ENCODE results near the gene ACVR1. TPM values are rescaled to one million over a fixed set of nuclear protein-coding genes. Genes with fewer than 3 reads are reported as not detected.
"Not testable (repeated sequence)": the region's sequence is repeated elsewhere in the genome, so short reads cannot be mapped to it uniquely, and the experiment has no call there.

Gene ACVR1
- total RNA-seq, 1 experiment from 2014 or later = 17.1 TPM

DNA sequence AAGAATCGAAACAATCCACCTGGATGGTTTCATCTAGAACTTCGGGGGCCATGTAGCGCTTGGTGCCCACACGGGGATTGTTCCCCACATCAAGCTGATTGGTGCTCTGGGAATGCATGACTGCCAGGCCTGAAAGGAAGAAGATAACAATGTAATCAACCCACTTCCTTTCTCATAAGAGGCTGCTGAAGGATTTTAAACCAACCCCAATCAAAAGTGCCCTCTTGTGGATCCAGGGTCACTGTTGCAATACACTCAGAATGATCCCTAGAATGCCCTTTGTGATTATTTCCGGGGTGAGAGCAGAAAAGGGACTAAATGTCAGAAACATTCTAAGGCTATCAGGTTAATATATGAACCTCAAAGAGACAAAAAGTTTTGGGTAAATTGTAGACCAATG is 115.2 kb downstream of the ACVR1 start:
- TF ChIP-seq EZH2 (IDR thresholded peaks at IDR 0.05; ENCODE audit: borderline replicate concordance, low read depth, low read length, poor library complexity, severe bottlenecking) = no peak
- Histone ChIP-seq H3K36me3 (ENCODE audit: insufficient read depth, low read length, poor library complexity, severe bottlenecking) (peaks cover 10% of the 10 kb centered on the region), H3K4me3 (ENCODE audit: low read depth, low read length, poor library complexity, severe bottlenecking) (no peak overlapping the region), H3K4me1 (ENCODE audit: insufficient read depth, low read length, poor library complexity, severe bottlenecking) (no peaks in the 10 kb centered on the region), H3K27ac (ENCODE audit: low read depth, low read length, poor library complexity, severe bottlenecking) (no peak overlapping the region), H3K27me3 (replicated peaks; ENCODE audit: insufficient read depth, low read depth, low read length, poor library complexity) (no peaks in the 10 kb centered on the region), H3K9me3 (ENCODE audit: low read depth, low read length, poor library complexity, severe bottlenecking) (peaks cover 8% of the 10 kb centered on the region)
- ChIA-PET POLR2A (ENCODE audit: low non-redundant PET) (no interaction called here), CTCF (no interaction called here)
- no TSS peak for BruUV-seq (replicated peaks)
- no peak for DNase-seq (ENCODE audit: low spot score)
- intact Hi-C loops (cut with micrococcal nuclease; ENCODE audit: unreplicated experiment) = no loop called here

DNA sequence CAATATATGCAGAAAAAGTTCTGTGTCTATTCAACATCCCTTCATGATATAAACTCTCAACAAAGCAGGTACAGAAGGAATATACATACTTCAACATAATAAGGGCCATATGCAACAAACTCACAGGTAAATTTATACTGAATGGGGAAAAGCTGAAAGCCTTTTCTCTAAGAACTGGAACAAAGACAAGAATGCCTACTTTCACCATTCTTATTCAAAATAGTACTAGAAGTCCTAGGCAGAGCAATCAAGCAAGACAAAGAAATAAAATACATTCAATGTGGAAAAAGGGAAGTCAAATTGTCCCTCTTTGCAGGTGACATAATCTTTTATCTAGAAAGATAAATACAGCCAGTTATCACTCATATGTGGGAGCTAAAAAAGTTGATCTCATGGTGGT is 116.3 kb downstream of the ACVR1 start:
- POLR2A ChIA-PET (ENCODE audit: low non-redundant PET) = no interaction called here
- intact Hi-C loops (cut with micrococcal nuclease; ENCODE audit: unreplicated experiment) = no loop called here
- no peak for DNase-seq (ENCODE audit: low spot score)
- Histone ChIP-seq H3K27ac (ENCODE audit: low read depth, low read length, poor library complexity, severe bottlenecking) (no peak overlapping the region), H3K9me3 (ENCODE audit: low read depth, low read length, poor library complexity, severe bottlenecking) (peaks cover 8% of the 10 kb centered on the region), H3K4me3 (ENCODE audit: low read depth, low read length, poor library complexity, severe bottlenecking) (no peak overlapping the region), H3K27me3 (replicated peaks; ENCODE audit: insufficient read depth, low read depth, low read length, poor library complexity) (no peaks in the 10 kb centered on the region), H3K36me3 (ENCODE audit: insufficient read depth, low read length, poor library complexity, severe bottlenecking) (no peaks in the 10 kb centered on the region), H3K4me1 (ENCODE audit: insufficient read depth, low read length, poor library complexity, severe bottlenecking) (no peaks in the 10 kb centered on the region)
- TF ChIP-seq EZH2 (IDR thresholded peaks at IDR 0.05; ENCODE audit: borderline replicate concordance, low read depth, low read length, poor library complexity, severe bottlenecking) = no peak
- TF ChIP-seq, protein P1, sequence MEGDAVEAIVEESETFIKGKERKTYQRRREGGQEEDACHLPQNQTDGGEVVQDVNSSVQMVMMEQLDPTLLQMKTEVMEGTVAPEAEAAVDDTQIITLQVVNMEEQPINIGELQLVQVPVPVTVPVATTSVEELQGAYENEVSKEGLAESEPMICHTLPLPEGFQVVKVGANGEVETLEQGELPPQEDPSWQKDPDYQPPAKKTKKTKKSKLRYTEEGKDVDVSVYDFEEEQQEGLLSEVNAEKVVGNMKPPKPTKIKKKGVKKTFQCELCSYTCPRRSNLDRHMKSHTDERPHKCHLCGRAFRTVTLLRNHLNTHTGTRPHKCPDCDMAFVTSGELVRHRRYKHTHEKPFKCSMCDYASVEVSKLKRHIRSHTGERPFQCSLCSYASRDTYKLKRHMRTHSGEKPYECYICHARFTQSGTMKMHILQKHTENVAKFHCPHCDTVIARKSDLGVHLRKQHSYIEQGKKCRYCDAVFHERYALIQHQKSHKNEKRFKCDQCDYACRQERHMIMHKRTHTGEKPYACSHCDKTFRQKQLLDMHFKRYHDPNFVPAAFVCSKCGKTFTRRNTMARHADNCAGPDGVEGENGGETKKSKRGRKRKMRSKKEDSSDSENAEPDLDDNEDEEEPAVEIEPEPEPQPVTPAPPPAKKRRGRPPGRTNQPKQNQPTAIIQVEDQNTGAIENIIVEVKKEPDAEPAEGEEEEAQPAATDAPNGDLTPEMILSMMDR (conservative IDR thresholded peaks at IDR 0.05; ENCODE audit: low read depth, low read length) = no peak
- CTCF ChIA-PET = no interaction called here
- no TSS peak for BruUV-seq (replicated peaks)

DNA sequence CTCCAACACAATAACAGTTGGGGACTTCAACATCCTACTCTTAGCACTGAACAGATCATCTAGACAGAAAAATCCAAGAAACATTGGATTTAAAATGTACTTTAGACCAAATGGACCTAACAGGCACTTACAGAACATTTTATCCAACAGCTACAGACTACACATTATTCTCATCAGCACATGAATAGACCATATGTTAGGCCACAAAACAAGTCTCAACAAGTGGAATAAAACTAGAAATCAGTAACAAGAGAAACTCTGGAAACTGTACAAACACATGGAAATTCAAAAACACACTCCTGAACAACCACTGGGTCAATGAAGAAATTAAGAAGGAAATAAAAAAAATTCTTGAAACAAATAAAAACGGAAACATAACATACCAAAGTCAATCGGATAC is 117.5 kb downstream of the ACVR1 start:
- H3K4me1 ChIP-seq (ENCODE audit: insufficient read depth, low read length, poor library complexity, severe bottlenecking) = no peaks in the 10 kb centered on the region
- H3K27ac ChIP-seq (ENCODE audit: low read depth, low read length, poor library complexity, severe bottlenecking) = no peak overlapping the region
- POLR2A ChIA-PET (ENCODE audit: low non-redundant PET) = no interaction called here
- H3K4me3 ChIP-seq (ENCODE audit: low read depth, low read length, poor library complexity, severe bottlenecking) = no peak overlapping the region
- intact Hi-C loops (cut with micrococcal nuclease; ENCODE audit: unreplicated experiment) = no loop called here
- H3K27me3 ChIP-seq (replicated peaks; ENCODE audit: insufficient read depth, low read depth, low read length, poor library complexity) = no peaks in the 10 kb centered on the region
- CTCF ChIA-PET = no interaction called here
- peaks cover 8% of the 10 kb centered on the region for H3K9me3 ChIP-seq (ENCODE audit: low read depth, low read length, poor library complexity, severe bottlenecking)
- BruUV-seq (replicated peaks) = no TSS peak
- no peak for DNase-seq (ENCODE audit: low spot score)
- no peaks in the 10 kb centered on the region for H3K36me3 ChIP-seq (ENCODE audit: insufficient read depth, low read length, poor library complexity, severe bottlenecking)
- TF ChIP-seq EZH2 (IDR thresholded peaks at IDR 0.05; ENCODE audit: borderline replicate concordance, low read depth, low read length, poor library complexity, severe bottlenecking) = no peak
- TF ChIP-seq, protein P1 (conservative IDR thresholded peaks at IDR 0.05; ENCODE audit: low read depth, low read length) = no peak

DNA sequence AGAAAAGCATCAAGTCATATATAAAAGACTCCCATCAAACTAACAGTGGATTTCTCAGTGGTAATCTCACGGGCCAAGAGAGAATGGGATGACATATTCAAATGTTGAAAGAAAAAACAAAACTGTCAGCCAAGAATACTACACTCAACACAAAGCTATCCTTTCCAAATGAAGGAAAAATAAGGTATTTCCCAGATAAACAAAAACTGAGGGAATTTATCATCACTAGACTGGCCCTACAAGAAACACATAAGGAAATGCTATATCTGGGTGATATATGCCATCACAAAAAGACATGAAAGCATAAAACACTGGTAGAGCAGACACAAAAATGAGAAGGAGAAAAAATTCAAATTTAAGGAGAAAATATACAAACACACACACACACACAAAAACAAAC is 118.6 kb downstream of the ACVR1 start:
- no TSS peak for BruUV-seq (replicated peaks)

DNA sequence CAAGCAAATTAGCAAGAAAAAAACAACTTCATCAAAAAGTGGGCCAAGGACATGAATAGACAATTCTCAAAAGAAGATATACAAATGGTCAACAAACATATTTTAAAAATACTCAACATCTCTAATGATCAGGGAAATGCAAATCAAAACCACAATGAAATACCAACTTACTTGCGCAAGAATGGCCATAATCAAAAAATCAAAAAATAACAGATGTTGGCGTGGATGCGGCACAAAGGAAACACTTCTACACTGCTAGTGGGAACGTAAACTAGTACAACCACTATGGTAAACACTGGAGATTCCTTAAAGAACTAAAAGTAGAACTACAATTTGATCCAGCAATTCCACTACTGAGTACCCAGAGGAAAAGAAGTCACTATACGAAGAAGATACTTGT is 119.7 kb downstream of the ACVR1 start:
- H3K4me1 ChIP-seq (ENCODE audit: insufficient read depth, low read length, poor library complexity, severe bottlenecking); H3K9me3 ChIP-seq (ENCODE audit: low read depth, low read length, poor library complexity, severe bottlenecking); POLR2A ChIA-PET (ENCODE audit: low non-redundant PET); H3K4me3 ChIP-seq (ENCODE audit: low read depth, low read length, poor library complexity, severe bottlenecking); DNase-seq (ENCODE audit: low spot score); intact Hi-C loops (cut with micrococcal nuclease; ENCODE audit: unreplicated experiment); CTCF ChIA-PET; BruUV-seq (replicated peaks); H3K36me3 ChIP-seq (ENCODE audit: insufficient read depth, low read length, poor library complexity, severe bottlenecking); H3K27ac ChIP-seq (ENCODE audit: low read depth, low read length, poor library complexity, severe bottlenecking); H3K27me3 ChIP-seq (replicated peaks; ENCODE audit: insufficient read depth, low read depth, low read length, poor library complexity): not testable (repeated sequence)

More for the DNA sequence above, 118.6 kb downstream of the ACVR1 start:
- Histone ChIP-seq H3K4me1 (ENCODE audit: insufficient read depth, low read length, poor library complexity, severe bottlenecking) (no peaks in the 10 kb centered on the region), H3K4me3 (ENCODE audit: low read depth, low read length, poor library complexity, severe bottlenecking) (no peak overlapping the region), H3K27me3 (replicated peaks; ENCODE audit: insufficient read depth, low read depth, low read length, poor library complexity) (no peaks in the 10 kb centered on the region), H3K27ac (ENCODE audit: low read depth, low read length, poor library complexity, severe bottlenecking) (no peak overlapping the region), H3K36me3 (ENCODE audit: insufficient read depth, low read length, poor library complexity, severe bottlenecking) (no peaks in the 10 kb centered on the region), H3K9me3 (ENCODE audit: low read depth, low read length, poor library complexity, severe bottlenecking) (peaks cover 8% of the 10 kb centered on the region)
- ChIA-PET POLR2A (ENCODE audit: low non-redundant PET) (no interaction called here), CTCF (no interaction called here)
- TF ChIP-seq, protein P1 (conservative IDR thresholded peaks at IDR 0.05; ENCODE audit: low read depth, low read length) = no peak
- no peak for TF ChIP-seq EZH2 (IDR thresholded peaks at IDR 0.05; ENCODE audit: borderline replicate concordance, low read depth, low read length, poor library complexity, severe bottlenecking)
- intact Hi-C loops (cut with micrococcal nuclease; ENCODE audit: unreplicated experiment) = no loop called here
- DNase-seq (ENCODE audit: low spot score) = no peak
